Lower lobe of right lung (tissue), 2 donors: ENCODE measurements around the gene C1orf146. TPM values are rescaled to one million over a fixed set of nuclear protein-coding genes. Genes with fewer than 3 reads are reported as not detected.

ENCODE experiments used
- ATAC-seq, 2 donors: fragments of 200-7000 bp; cut with Tn5 transposase; one replicate each; pipeline ENCODE4 v1.9.1; 2020 to 2022; ENCODE audit warnings: mild to moderate bottlenecking in 2 of 2, moderate library complexity in 2 of 2
- DNase-seq: peaks from one replicate; pipeline ENCODE4 v3.0.0-alpha.2; 2020
- H3K27ac ChIP-seq: fragments of 200-600 bp; one replicate; pipeline ENCODE4 v1.8.0; 2022
- H3K27me3 ChIP-seq: fragments of 200-600 bp; one replicate; pipeline ENCODE4 v1.8.0; 2022; ENCODE audit warnings: low read depth
- H3K36me3 ChIP-seq: fragments of 200-600 bp; one replicate; pipeline ENCODE4 v1.8.0; 2022; ENCODE audit warnings: mild to moderate bottlenecking
- H3K4me1 ChIP-seq: fragments of 200-600 bp; one replicate; pipeline ENCODE4 v1.8.0; 2022
- H3K4me3 ChIP-seq: fragments of 200-600 bp; one replicate; pipeline ENCODE4 v1.8.0; 2022; ENCODE audit warnings: mild to moderate bottlenecking
- H3K9me3 ChIP-seq: fragments of 200-600 bp; one replicate; pipeline ENCODE4 v1.8.0; 2022
- CTCF ChIP-seq: fragments of 200-600 bp; IDR thresholded peaks from one replicate; pipeline ENCODE4 v1.8.0; 2022; ENCODE audit warnings: antibody characterized with exemption, mild to moderate bottlenecking
- intact Hi-C: fragments of 100-400 bp; cut with DNase I; formaldehyde crosslinking; loops from one replicate; pipeline ENCODE4 v1.11.0; 2022
- long read RNA-seq: library from polyadenylated mRNA; unstranded; transcript quantifications from one replicate; pipeline ENCODE4 v2.0.0, GENCODE V29; 2021
- total RNA-seq: library from RNA; stranded (reverse); fragmentation: NEBNext Ultra II Directional; extraction: Animal tissue kit (Norgen Biotek cat#: 25700); gene quantifications from one replicate; pipeline ENCODE4 v1.2.1, GENCODE V29; 2021
- donor health status: DM: no; HTN: yes; CAD: no; lungs with severe emphysema.

The C1orf146 gene
- not detected for total RNA-seq
- long read RNA-seq, result 0 reads

GRCh38 chr1:92217721-92218120 lies at the start of gene C1orf146:
C1orf146 (plus strand) TSS chr1:92217915; CDS start chr1:92231421, 13,506 bp downstream.
- DNase-seq (no peak), ATAC-seq (no peak)
- no peak within 1 kb of the TSS for H3K27ac ChIP-seq
- H3K36me3 ChIP-seq, result no peaks in the 10 kb centered on the region
- no peak within 1 kb of the TSS for H3K4me3 ChIP-seq
- H3K27me3 ChIP-seq, result no peaks in the 10 kb centered on the region
- H3K4me1 ChIP-seq, result no peaks in the 10 kb centered on the region
- no peak for TF ChIP-seq CTCF
- intact Hi-C loops, result no loop called here
- no peaks in the 10 kb centered on the region for H3K9me3 ChIP-seq

GRCh38 chr1:92168657-92169056 lies 49.1 kb upstream of the C1orf146 start:
- no peaks in the 10 kb centered on the region for H3K4me1 ChIP-seq
- H3K27ac ChIP-seq, result no peak overlapping the region
- intact Hi-C loops, result no loop called here
- H3K9me3 ChIP-seq, result no peaks in the 10 kb centered on the region
- no peak for TF ChIP-seq CTCF
- H3K27me3 ChIP-seq, result no peaks in the 10 kb centered on the region
- DNase-seq (no peak), ATAC-seq (no peak)
- H3K36me3 ChIP-seq, result peaks cover 5% of the 10 kb centered on the region
- H3K4me3 ChIP-seq, result no peak overlapping the region

- no peak overlapping the region for H3K4me3 ChIP-seq
- no peaks in the 10 kb centered on the region for H3K9me3 ChIP-seq
- no peak for TF ChIP-seq CTCF
- H3K27ac ChIP-seq, result no peak overlapping the region
- peaks cover 5% of the 10 kb centered on the region for H3K36me3 ChIP-seq
- ATAC-seq (no peak), DNase-seq (no peak)
- no peaks in the 10 kb centered on the region for H3K4me1 ChIP-seq
- no peaks in the 10 kb centered on the region for H3K27me3 ChIP-seq
- intact Hi-C loops, result no loop called here
Observed at GRCh38 chr1:92169214-92170005, 48.3 kb upstream of the C1orf146 start.

- Histone ChIP-seq H3K27me3 (no peaks in the 10 kb centered on the region), H3K27ac (no peak overlapping the region), H3K9me3 (no peaks in the 10 kb centered on the region), H3K36me3 (peaks cover 19% of the 10 kb centered on the region), H3K4me1 (no peaks in the 10 kb centered on the region), H3K4me3 (no peak overlapping the region)
- intact Hi-C loops, result no loop called here
- DNase-seq, result no peak
- ATAC-seq, result no peak
- TF ChIP-seq CTCF, result no peak
Observed at GRCh38 chr1:92184632-92185031, 33.1 kb upstream of the C1orf146 start.

- DNase-seq, result no peak
- intact Hi-C loops, result no loop called here
- Histone ChIP-seq H3K36me3 (peaks cover 10% of the 10 kb centered on the region), H3K27me3 (no peaks in the 10 kb centered on the region), H3K4me3 (no peak overlapping the region), H3K9me3 (no peaks in the 10 kb centered on the region), H3K4me1 (no peaks in the 10 kb centered on the region), H3K27ac (no peak overlapping the region)
- ATAC-seq, result no peak
- TF ChIP-seq CTCF, result no peak
Observed at GRCh38 chr1:92186081-92186480, 31.6 kb upstream of the C1orf146 start.
